NCI-H748 (cell line): ENCODE results near the gene PRLH.

Source experiments
- DNase-seq: peaks from one replicate; lab custom pipeline; 2025; ENCODE audit not compliant: unreplicated experiment; lab: John Stamatoyannopoulos, UW

PRLH gene

DNA sequence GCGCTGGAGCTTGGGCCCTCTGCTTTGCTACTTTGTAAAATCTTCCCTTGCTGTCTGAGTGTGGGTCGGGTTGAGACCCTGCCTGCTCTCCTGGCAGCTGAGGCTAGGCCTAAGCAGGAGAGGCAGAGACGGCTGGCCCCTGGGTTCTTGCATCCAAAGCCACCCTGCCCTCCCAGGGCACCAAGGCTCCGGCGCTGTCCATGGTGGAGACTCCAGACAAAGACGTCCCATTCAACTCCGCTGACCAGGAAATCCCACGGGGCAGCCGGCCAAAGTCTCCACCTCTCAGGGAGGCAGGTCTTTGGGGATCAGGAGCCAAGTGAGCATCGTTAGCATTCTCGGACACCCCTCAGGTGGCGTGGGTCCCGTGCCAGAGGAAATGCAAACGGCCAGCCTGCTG is 2.6 kb upstream of the PRLH start:
- DNase-seq: no peak

DNA sequence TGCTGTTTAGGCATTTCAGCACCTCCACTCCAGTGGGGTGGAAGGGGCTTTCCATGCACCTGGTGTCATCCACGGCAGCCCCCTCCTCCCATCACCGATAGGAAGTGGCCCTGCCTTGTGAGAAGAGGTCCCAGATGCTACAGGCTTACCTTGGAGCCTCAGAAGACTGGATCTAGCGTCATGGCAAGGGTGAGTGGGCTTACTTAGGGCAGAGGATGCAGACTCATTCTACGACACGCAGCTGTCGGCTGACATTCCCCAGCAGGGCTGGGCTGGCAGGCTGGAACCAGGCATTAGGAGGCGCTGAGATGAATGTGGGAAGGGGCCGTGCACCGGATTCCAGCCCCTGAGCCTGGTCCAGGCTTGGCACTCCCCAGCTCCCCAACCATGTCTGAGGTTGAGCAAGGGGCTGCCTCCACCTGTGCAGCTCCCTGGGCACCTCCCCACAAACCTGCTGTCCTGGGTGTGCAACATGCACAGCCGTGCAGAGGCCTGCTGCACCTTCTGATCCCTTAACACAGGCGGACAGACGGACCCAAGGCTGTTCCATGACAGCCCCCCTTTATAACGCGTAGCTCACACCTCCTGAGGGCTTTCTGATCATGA is 1.7 kb upstream of the PRLH start:
- DNase-seq: no peak

DNA sequence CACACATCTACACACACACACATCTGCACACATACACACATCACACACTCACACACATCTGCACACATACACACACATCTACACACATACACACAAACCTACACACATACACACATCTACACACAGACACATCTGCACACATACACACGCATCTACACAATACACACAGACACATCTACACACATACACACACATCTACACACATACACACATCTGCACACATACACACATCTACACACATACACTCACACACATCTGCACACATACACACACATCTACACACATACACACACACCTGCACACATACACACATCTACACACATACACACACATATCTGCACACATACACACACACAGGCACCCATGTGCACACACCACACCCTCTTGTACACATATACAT is 400 bp upstream of the PRLH start:
- DNase-seq: no peak

DNA sequence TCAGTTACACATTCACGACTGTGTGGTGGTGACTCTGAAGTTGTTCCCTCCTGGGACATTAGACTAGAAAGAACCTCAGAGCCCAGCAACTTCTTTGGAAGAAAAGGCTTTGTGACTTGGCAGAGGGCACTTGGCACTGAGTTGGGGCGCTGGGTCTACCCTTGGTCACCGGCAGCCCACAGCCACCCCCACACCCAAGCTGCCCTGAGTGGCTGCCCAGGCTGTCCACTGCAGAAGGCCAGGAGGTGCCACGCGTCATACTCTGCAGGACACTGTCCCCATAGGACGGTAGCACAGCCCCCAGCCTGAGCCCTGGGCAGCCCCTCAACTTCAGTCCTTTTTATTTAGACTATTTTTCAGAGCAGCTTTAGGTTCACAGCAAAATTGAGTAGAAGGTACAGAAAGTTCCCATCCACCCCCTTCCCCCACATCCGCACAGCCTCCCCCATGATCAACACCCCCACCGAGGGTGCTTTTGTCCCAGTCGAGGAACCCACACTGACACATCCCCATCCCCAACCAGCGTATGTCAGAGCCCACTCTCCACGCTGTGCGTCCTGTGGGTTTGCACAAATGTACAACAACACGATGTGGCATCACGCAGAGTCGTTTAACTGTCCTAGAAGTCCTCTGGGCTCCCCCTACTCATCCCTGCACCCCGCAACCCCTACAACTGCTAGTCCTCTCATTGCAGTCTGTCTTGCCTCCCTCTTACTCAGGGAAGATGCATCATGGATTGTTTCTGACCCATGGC is 1.1 kb downstream of the PRLH start:
- DNase-seq: no peak

DNA sequence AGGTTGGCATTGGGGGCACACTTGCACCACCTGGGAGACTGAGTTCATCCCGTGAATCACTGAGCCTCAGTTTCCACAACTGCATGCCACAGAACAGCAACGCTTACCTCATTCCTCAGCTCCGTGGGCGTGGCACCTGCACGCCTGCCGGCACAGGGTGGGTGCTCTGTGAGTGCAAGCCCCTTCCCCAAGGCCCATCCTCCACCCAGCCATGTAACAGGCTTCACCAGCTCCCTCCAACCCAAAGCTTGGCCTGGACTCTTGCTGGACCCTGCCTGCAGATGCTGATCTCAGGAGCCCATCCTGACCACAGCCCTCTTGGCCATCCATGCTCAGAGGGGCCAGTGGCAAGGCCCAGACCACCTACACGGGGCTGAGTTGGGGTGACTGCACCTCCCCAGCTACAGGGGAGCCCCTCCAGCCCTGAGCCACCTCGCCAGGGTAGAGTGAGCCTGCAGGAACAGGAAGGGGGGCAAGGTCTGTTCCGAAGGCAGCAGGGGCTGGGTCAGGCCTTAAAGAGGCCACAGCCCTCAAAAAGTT is 1.8 kb downstream of the PRLH start:
- DNase-seq: no peak

DNA sequence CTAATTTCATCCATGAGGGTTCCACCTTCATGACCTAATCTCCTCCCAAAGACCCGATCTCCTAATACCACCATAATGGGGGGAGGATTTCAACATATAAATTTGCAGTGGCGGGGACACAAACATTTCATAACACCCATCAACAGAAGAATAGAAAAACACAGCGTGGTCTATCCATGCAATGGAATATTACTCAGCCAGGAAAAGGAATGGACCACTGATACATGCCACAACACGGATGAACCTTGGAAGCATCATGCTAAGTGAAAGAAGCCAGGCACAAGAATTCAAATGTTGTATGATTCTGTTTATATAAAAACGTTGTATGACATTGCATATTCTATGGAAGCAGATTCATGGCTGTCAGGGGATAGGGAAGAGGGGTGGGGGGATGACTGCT is 2.7 kb downstream of the PRLH start:
- no peak for DNase-seq

DNA sequence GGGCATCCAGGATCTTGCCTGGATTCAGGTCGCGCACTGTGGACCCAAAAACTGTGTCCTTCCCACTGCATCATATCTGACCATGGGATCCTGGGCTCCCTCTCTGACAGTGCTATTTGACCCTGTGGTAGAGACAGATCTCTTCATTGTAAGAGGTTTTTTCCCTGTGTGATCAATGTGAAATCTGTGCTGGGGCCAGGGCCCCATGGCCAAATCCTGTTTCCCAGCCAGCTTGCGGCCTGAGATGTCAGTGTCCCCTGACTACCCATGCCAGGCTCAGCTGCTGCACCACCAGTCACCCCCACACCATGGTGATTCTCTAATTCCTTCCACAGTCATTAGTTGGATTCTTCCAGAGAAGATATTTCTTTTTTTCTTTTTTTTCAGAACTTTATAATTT is 3.5 kb downstream of the PRLH start:
- no peak for DNase-seq

DNA sequence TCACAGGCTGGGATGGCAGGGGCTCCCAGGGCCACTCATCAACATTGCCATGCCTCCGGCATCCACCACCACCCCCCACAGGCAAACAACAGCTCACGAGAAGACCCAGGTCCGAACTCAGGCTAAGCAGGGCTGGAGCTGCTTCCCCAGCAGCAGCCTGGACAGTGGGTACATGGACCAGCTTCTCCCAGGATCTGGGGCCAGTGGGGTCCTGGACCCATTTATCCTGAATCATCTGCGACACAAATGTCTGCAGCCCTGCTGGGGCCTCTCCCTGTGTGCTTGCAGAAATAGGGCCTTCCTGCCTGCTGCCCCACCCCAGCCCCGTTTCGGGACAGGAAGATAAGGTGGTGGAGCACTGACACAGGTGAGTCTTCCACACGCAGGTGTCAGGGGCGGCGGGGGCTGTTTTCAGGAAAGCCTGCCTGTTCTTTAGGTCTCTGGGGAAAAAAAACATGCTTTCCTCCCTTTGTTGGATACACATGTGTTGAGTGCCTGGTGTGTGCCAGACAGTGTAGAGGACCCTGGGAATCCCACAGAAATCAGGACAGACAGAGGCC is 4.5 kb downstream of the PRLH start:
- no peak for DNase-seq

- no peak for DNase-seq
These were observed 5.2 kb downstream of the PRLH start for GRCh38 chr2:237571551-237571950.

GRCh38 chr2:237572021-237572741 is 5.8 kb downstream of the PRLH start:
- peak; percentile 86 for DNase-seq

- DNase-seq: no peak
These were observed 6.3 kb downstream of the PRLH start for GRCh38 chr2:237572742-237573101.

- no peak for DNase-seq
These were observed 7.5 kb downstream of the PRLH start for GRCh38 chr2:237573721-237574415.

DNA sequence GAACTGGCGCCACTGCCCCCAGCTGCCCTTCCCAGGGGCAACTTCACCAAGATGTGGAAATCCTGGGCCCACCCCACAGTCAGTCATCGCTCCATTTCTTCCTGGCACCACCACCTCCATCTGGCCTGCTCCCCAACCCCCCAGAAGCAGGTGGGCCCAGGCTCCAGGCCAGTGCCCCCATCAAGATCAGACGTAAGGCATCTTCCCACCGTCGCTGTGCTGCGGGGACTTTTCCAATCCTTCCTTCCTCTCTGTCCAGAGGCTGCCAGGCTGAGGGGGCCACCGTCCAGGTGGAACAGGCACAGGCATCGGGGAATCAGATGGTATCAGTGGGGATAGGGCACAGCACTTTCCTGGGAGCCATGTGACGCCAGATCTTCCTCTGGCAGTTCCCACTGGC is 8.1 kb downstream of the PRLH start:
- DNase-seq: no peak

DNA sequence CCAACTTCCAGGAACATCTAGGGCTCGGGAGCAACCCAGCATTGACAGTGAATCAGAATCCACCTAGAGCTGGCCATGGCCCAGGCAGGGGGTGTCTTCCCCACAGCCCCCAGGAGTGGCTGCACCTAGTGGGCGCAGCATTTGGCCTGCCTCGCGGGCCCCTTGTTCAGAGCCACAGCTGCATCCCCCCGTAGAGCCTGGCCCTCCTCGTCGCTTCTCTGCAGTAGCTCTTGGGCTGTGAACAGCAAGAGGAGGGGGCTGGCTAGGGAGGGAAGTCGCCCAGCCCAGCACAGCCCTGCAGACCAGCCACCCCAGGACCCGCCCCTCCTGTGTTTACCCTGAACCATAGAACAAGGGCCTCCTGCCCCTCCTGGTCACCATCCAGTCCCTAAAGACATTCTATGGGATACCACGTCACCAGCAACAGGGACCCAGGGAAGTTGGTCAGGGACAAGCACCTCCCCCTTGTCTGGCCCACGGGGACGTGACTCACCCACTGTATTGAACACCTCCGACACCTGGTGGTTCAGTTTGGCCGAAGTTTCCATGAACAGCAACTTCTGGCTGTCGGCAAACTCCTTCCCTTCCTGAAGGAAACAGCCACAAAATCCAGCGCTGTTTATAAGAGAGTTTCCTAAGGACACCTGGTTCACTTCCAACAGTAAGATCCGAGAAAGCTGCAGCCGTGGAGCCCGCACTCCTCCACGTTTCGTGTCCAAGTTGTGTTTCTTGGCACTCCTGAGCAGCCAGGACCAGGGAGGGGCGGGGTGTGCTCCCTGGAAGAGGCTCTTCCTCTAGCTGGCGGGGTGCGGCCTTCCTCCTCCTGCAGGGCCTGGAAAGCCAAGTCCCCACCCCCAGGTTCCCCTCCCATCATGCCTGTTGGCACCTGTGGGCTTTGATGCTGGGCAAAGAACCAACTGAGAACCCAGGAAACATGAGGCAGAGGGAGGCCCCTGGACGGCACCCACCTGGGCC is 8.8 kb downstream of the PRLH start:
- DNase-seq: no peak

GRCh38 chr2:237575869-237576862 is 9.8 kb downstream of the PRLH start:
- no peak for DNase-seq

DNA sequence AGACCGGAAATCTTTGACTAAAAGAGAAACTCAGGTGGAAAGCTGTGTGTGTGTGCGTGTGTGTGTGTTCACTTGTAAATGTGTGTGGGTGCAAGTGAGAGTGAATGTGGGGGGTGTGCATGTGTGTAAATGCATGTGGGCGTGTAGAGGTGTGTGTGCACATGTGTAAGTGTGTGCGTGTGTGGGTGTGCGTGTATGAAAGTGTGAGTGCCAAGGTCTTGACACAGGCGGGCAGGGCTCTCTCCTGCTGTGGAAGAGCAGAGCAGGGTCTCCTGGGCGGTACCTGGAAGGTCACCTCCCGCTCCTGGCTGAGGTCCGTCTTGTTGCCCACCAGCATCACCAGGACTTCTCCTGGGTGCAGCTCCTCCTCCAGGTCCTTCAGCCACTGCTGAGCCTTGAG is 10.6 kb downstream of the PRLH start:
- no peak for DNase-seq

GRCh38 chr2:237577458-237577857 is 11.1 kb downstream of the PRLH start:
- no peak for DNase-seq

DNA sequence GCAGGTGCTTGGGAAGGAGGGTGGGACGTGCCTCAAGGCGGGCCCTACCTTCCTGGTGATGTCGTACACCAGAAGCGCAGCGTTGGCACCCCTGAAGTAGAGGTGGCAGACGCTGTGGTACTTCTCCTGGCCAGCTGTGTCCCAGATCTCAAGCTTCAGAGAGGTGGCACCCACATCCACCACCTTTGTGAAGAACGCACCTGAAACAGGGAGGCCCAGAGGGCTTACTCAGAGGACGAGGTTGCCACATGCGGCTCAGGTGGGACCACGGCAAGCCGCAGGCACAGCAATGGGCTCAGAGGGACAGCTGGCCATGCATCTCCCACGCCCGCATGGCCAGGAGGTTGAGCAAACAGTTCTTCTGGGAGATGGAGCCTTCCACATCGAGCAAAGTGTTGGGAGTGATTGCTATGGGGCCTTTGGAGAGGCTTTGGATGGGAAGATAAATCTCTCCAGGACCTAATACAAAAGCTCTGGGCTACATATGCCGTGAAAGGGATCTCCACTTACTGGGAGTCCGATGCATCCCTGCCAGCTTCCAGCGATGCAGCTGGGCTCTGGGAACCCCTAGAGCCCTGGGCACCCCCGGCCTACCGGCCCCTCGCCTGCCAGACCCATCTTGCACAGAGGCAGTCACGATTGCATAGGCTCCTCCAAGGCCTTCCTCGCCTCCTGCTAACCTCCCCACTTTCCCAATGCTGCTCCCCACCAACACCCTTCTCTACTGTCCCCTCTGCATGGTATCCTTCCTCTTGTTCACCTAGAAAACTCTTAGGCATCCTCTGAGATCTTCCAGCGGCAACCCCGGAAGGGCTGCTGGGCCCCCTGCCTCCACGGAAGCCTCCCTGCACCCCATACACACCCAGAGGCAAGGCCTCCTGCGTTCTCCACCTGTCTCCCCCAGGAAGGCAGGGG is 11.8 kb downstream of the PRLH start:
- no peak for DNase-seq
